ENCODE measurements around the gene DGKB. TPM values are rescaled to one million over a fixed set of nuclear protein-coding genes. Genes with fewer than 3 reads are reported as not detected.

The DGKB gene
- total RNA-seq, 4 donors from 2014 or later = 0.27 to 0.88 (median 0.76) TPM; not detected in 1

DNA sequence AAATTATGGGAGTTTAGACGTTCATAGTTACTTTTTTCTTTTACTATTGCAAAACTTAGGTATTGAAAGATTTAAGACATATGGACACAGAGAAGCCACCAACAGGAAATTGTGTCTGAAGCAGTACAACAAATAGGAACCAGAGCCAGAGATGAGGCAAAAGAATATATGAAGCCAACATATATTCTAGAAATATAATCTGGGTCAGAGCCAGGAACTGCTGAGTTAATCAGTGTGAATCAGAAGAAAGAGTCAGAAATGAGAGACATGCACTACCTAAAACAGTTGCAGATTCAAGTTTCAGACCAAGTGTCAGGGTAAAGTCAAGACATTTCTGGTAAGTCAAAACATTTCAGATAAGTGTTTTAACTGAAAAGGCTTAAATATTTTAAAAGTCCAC, 67.7 kb downstream of the DGKB start:
- H3K27ac ChIP-seq = no peak overlapping the region
- H3K9me3 ChIP-seq = no peaks in the 10 kb centered on the region
- H3K4me3 ChIP-seq = no peak overlapping the region
- TF ChIP-seq, protein P1, sequence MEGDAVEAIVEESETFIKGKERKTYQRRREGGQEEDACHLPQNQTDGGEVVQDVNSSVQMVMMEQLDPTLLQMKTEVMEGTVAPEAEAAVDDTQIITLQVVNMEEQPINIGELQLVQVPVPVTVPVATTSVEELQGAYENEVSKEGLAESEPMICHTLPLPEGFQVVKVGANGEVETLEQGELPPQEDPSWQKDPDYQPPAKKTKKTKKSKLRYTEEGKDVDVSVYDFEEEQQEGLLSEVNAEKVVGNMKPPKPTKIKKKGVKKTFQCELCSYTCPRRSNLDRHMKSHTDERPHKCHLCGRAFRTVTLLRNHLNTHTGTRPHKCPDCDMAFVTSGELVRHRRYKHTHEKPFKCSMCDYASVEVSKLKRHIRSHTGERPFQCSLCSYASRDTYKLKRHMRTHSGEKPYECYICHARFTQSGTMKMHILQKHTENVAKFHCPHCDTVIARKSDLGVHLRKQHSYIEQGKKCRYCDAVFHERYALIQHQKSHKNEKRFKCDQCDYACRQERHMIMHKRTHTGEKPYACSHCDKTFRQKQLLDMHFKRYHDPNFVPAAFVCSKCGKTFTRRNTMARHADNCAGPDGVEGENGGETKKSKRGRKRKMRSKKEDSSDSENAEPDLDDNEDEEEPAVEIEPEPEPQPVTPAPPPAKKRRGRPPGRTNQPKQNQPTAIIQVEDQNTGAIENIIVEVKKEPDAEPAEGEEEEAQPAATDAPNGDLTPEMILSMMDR (IDR thresholded peaks at IDR 0.05) = no peak
- TF ChIP-seq POLR2A (IDR thresholded peaks at IDR 0.05) = no peak
- DNase-seq = no peak
- H3K4me1 ChIP-seq = no peaks in the 10 kb centered on the region
- no peaks in the 10 kb centered on the region for H3K36me3 ChIP-seq
- H3K27me3 ChIP-seq = no peaks in the 10 kb centered on the region

DNA sequence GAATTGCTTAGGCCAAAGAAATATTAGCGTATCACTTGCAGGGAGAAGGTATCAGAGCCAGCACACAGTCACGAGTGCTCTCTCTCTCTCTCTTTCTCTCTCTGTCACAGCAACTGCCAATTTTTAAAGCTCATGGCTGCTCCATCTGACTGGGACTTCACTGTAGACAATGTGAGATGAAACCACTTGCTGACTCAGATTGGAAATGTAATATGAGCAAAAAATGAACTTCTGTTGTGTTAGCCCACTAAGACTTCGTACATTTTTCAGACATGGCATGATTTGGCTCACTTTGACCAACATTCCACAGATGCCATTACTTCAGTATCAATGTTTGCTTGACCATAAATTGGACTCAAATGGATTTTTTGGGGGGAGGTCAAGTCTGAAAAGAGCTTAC, 68.1 kb downstream of the DGKB start:
- TF ChIP-seq, protein P1 (IDR thresholded peaks at IDR 0.05) = no peak
- no peak for TF ChIP-seq POLR2A (IDR thresholded peaks at IDR 0.05)

DNA sequence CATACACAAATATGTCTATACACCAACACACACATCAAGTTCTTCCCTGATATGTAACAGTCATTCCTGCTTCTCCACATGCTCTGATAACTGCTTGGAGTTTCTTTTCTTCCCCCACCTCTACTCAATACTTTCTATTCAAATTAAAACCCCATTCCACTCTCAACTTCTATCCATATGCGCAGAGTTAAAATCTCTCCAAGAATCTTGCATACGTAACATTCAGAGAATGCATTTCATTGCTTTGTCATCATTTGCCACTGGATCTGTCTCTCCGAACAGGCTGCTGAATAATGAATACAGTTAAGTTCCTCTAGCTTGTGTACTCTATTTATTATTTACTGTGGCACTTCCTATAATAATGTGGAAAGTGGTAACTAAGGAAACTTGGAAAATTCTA, 68.8 kb downstream of the DGKB start:
- TF ChIP-seq, protein P1 (IDR thresholded peaks at IDR 0.05) = no peak
- no peak for TF ChIP-seq POLR2A (IDR thresholded peaks at IDR 0.05)
- H3K27ac ChIP-seq = no peak overlapping the region

More for the DNA sequence above, 68.1 kb downstream of the DGKB start:
- Histone ChIP-seq H3K4me1 (no peaks in the 10 kb centered on the region), H3K36me3 (no peaks in the 10 kb centered on the region), H3K4me3 (no peak overlapping the region), H3K27me3 (no peaks in the 10 kb centered on the region), H3K27ac (no peak overlapping the region), H3K9me3 (no peaks in the 10 kb centered on the region)
- no peak for DNase-seq

DNA sequence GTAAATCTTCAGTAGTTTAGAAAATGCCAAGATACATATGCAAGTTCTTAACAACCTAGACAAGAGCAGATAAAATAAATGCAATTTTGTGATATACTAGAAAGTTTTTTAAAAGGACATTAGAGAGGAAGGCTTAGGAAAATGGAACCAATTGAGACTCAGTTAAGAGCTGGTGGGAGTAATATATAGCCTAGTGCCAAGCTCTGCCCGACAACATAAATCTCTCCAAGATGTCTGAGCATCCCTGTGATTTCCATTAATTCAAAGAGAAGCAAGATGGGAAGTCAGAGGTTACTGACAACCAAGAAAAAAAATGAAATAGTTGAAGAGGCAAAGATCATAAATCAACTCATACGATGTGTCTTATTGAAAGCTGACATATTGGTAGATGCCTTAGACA, 74.5 kb downstream of the DGKB start:
- H3K36me3 ChIP-seq = no peaks in the 10 kb centered on the region
- H3K27me3 ChIP-seq = no peaks in the 10 kb centered on the region
- TF ChIP-seq, protein P1 (IDR thresholded peaks at IDR 0.05) = no peak
- no peak for DNase-seq
- no peak overlapping the region for H3K4me3 ChIP-seq
- no peak overlapping the region for H3K27ac ChIP-seq
- no peaks in the 10 kb centered on the region for H3K4me1 ChIP-seq
- H3K9me3 ChIP-seq = no peaks in the 10 kb centered on the region

More for the DNA sequence above, 68.8 kb downstream of the DGKB start:
- Histone ChIP-seq H3K27me3 (no peaks in the 10 kb centered on the region), H3K4me3 (no peak overlapping the region), H3K36me3 (no peaks in the 10 kb centered on the region), H3K9me3 (no peaks in the 10 kb centered on the region), H3K4me1 (no peaks in the 10 kb centered on the region)
- DNase-seq = no peak

DNA sequence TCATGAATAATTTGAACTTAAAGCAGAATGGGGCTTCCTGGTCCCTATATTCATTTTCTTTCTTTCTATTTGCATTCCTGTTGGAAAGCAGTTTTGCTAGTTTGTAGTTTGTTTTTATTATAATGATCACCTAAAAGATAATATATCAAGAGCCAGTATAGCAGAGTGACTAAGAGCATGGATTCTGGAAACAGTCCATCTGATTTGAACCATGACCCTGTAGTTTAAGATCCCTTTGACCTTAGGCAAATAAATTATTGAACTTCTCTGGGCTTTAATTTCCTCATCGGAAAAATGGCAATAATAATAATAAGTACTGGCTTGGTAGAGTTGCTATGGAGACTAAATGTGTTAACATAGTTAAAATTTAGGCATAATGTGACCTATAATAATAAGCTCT, 76.1 kb downstream of the DGKB start:
- H3K9me3 ChIP-seq = no peaks in the 10 kb centered on the region
- H3K27me3 ChIP-seq = no peaks in the 10 kb centered on the region
- H3K36me3 ChIP-seq = no peaks in the 10 kb centered on the region
- no peak overlapping the region for H3K4me3 ChIP-seq
- DNase-seq = no peak
- TF ChIP-seq POLR2A (IDR thresholded peaks at IDR 0.05) = no peak
- H3K4me1 ChIP-seq = no peaks in the 10 kb centered on the region
- H3K27ac ChIP-seq = no peak overlapping the region

DNA sequence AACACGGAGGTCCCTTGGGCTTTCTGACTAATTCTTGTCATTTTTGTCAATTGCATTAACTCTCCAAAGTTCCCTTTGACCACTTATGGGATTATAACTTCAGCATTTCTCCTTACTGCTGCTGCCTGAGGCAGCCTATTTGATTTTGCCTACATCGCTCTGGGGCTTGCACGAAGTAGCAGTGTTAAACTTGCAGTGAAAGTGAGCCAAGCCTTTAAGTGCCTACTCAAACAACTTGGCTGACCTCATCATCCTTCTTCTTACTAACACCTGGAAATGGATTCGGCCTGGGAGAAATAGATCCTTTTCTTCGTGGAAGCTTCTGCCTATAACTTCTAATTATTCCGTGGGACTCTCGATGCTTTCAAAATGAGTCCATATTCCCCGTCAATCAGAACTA, 76.6 kb downstream of the DGKB start:
- no peak for DNase-seq
- H3K27me3 ChIP-seq = no peaks in the 10 kb centered on the region
- no peaks in the 10 kb centered on the region for H3K9me3 ChIP-seq
- H3K4me1 ChIP-seq = no peaks in the 10 kb centered on the region
- no peaks in the 10 kb centered on the region for H3K36me3 ChIP-seq
- H3K27ac ChIP-seq = no peak overlapping the region
- no peak overlapping the region for H3K4me3 ChIP-seq
- no peak for TF ChIP-seq POLR2A (IDR thresholded peaks at IDR 0.05)
- TF ChIP-seq, protein P1 (IDR thresholded peaks at IDR 0.05) = no peak
